BE2C (cell line): Measurements from ENCODE around the gene ADAT3.

Experiments
- DNase-seq: peaks from one replicate; pipeline ENCODE4 v3.0.0-alpha.2; 2020
- H3K27me3 ChIP-seq: fragments of 250-450 bp; sonication (Bioruptor Pico); 2 replicates; pipeline ENCODE4 v1.5.1; 2020; ENCODE audit warnings: mild to moderate bottlenecking
- H3K36me3 ChIP-seq: fragments of 250-450 bp; sonication (Bioruptor Pico); 2 replicates; pipeline ENCODE4 v1.5.1; 2020; ENCODE audit warnings: mild to moderate bottlenecking
- H3K4me1 ChIP-seq: fragments of 250-450 bp; sonication (Bioruptor Pico); 2 replicates; pipeline ENCODE4 v1.5.1; 2020
- H3K4me3 ChIP-seq: 2 replicates; pipeline ENCODE4 v1.5.1; 2011; ENCODE audit warnings: low read depth, low read length
- H3K9me3 ChIP-seq: fragments of 250-450 bp; sonication (Bioruptor Pico); 2 replicates; pipeline ENCODE4 v1.5.1; 2020
- CTCF ChIP-seq: IDR thresholded peaks from 2 replicates; pipeline ENCODE4 v1.5.1; 2012; ENCODE audit warnings: mild to moderate bottlenecking, low read depth, low read length

Gene ADAT3

GRCh38 chr19:1949304-1950101 lies 44.3 kb downstream of the ADAT3 start:
- Histone ChIP-seq H3K4me1 (no peaks in the 10 kb centered on the region), H3K4me3 (no peak overlapping the region), H3K27me3 (no peaks in the 10 kb centered on the region), H3K9me3 (no peaks in the 10 kb centered on the region), H3K36me3 (peaks cover 26% of the 10 kb centered on the region)
- TF ChIP-seq CTCF: no peak
- DNase-seq: no peak

GRCh38 chr19:1950640-1951039 lies 45.4 kb downstream of the ADAT3 start:
- TF ChIP-seq CTCF: no peak
- no peaks in the 10 kb centered on the region for H3K27me3 ChIP-seq
- no peak overlapping the region for H3K4me3 ChIP-seq
- peaks cover 26% of the 10 kb centered on the region for H3K36me3 ChIP-seq
- DNase-seq: no peak
- H3K9me3 ChIP-seq: no peaks in the 10 kb centered on the region
- H3K4me1 ChIP-seq: no peaks in the 10 kb centered on the region

- TF ChIP-seq CTCF: no peak
- Histone ChIP-seq H3K4me3 (no peak overlapping the region), H3K4me1 (no peaks in the 10 kb centered on the region), H3K36me3 (peaks cover 22% of the 10 kb centered on the region), H3K9me3 (no peaks in the 10 kb centered on the region), H3K27me3 (no peaks in the 10 kb centered on the region)
- DNase-seq: no peak
Measured at GRCh38 chr19:1952635-1953034, 47.4 kb downstream of the ADAT3 start.

GRCh38 chr19:1953037-1953436 lies 47.8 kb downstream of the ADAT3 start:
- Histone ChIP-seq H3K4me3 (no peak overlapping the region), H3K27me3 (no peaks in the 10 kb centered on the region), H3K36me3 (peaks cover 22% of the 10 kb centered on the region), H3K9me3 (no peaks in the 10 kb centered on the region), H3K4me1 (no peaks in the 10 kb centered on the region)
- no peak for DNase-seq
- TF ChIP-seq CTCF: no peak

GRCh38 chr19:1953441-1954094 lies 48.4 kb downstream of the ADAT3 start:
- Histone ChIP-seq H3K36me3 (peaks cover 22% of the 10 kb centered on the region), H3K9me3 (no peaks in the 10 kb centered on the region), H3K4me3 (no peak overlapping the region), H3K4me1 (no peaks in the 10 kb centered on the region), H3K27me3 (no peaks in the 10 kb centered on the region)
- no peak for DNase-seq
- no peak for TF ChIP-seq CTCF

GRCh38 chr19:1954532-1954933 lies 49.3 kb downstream of the ADAT3 start:
- H3K4me3 ChIP-seq: no peak overlapping the region
- H3K27me3 ChIP-seq: no peaks in the 10 kb centered on the region
- no peak for TF ChIP-seq CTCF
- H3K36me3 ChIP-seq: peaks cover 19% of the 10 kb centered on the region
- no peak for DNase-seq
- no peaks in the 10 kb centered on the region for H3K4me1 ChIP-seq
- no peaks in the 10 kb centered on the region for H3K9me3 ChIP-seq
